ENCODE results near the gene MAPRE3. TPM values are rescaled to one million over a fixed set of nuclear protein-coding genes. Genes with fewer than 3 reads are reported as not detected.
"Not testable (repeated sequence)": the region's sequence is repeated elsewhere in the genome, so short reads cannot be mapped to it uniquely, and the experiment has no call there.

The MAPRE3 gene
- total RNA-seq, 2 experiments from 2014 or later: 3.2 to 4.1 TPM

DNA sequence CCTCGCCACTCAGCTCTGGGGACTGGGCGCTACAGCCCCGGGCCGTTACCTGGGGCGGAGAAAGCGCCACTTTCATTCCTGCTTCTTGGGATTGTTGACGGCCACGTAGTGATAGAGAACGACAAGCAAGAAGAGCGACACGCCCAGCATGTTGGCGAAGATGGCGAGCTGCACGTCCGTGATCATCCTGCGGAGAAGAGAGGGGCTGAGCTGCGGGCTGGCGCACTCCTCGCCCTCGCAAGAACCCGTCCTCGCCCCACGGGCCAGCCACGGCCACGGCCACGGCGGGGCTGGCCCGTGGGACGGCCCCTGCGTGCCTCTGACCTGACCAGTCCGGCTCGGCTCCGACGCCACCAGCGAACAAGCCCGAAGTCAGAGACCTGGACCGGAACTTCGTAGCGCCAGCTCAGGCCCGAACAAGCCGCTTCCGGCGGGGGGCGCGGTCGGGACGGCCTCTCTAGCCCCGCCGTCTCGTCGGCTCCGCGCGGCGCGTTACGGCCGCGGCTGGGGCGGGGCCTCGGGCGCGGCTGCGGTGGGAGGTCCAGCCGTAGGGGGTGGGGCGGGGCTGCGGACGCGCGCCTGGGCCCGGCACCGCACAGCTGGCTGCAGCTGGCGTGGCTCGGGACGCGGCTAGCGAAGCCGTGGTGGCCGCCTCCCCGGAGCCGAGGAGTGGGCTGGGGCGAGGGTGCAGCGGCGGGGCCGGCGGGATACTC lies 101.0 kb downstream of the MAPRE3 start, which contains the start of gene OST4:
OST4 (minus strand) TSS at position 378 of the 713 bp plus-strand sequence.
- peaks cover 34% of the 10 kb centered on the region for H3K36me3 Mint-ChIP-seq (ENCODE audit: low read depth)
- peaks cover 66% of the 10 kb centered on the region for H3K4me1 Mint-ChIP-seq
- DNase-seq (peak; percentile 94), ATAC-seq (peak; percentile 89)
- H3K27me3 Mint-ChIP-seq: no peaks in the 10 kb centered on the region
- intact Hi-C loops (cut with DNase I, micrococcal nuclease): loop anchor here (1.0 to 10.0 kb wide), 14 partner anchors 10 to 1397 kb away; partner anchors contain the start of genes ADGRF3 (in 1 of the 2), AGBL5 (in 1 of the 2), ATRAID (in 1 of the 2) and CAD (in 1 of the 2)
- ChIA-PET CTCF (interaction anchor here (0.6 to 2.5 kb wide), 10 partner anchors 9 to 292 kb away, joined by 3 to 24 read pairs (median 4); partner anchors contain the start of genes AGBL5 and KHK), POLR2A (interaction anchor here (0.6 to 2.2 kb wide), 7 partner anchors 10 to 100 kb away, joined by 3 to 15 read pairs (median 4); partner anchors contain the start of gene AGBL5)
- no peaks in the 10 kb centered on the region for H3K9me3 Mint-ChIP-seq (ENCODE audit: low read depth)
- H3K4me3 Mint-ChIP-seq: peak within 1 kb of the TSS; percentile 96
- peak within 1 kb of the TSS; percentile 91 for H3K27ac Mint-ChIP-seq

DNA sequence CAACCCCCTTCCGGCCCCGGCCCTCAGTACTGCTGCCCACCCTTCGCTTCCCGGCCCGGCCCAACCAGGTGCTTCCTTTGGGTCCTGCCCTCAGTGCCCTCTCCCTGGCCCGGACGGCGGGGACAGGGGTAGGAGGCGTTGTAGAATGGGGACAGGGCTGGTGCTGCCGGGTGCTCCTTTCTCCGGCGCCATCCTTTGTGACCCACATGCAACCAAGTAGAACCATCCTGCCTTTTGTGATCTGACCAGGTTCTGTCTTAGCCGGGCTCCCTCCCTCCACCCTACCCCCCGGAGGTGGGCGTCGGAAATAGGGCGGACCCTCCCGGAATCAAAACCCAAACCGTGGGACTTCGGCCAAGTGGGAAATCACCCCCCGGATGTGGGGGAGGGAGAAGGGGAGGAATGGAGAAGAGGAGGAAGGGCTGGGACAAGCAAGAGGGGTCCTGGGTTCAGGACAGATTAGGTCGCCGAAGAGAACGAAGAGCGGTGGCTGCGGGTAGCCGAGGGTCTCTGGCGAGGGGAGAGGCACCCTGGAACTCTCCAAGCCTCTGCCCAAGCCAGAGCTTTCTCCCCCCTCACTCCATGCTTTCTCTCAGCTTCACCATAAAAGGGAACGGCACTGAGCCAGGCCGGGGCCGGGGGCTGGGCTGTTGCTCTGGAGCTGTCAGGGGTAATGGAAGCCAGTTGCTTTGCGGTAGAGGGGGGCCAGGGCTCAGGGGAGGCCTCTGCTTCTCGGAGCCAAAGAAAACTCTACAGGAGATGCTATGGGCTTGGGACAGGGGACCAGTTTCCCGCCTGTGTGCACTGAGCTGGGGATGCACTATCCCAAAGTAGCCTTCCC lies 101.8 kb downstream of the MAPRE3 start:
- H3K4me3 Mint-ChIP-seq: peak overlapping the region; percentile 80
- ChIA-PET CTCF (interaction anchor here (0.6 to 2.5 kb wide), 12 partner anchors 9 to 146 kb away, joined by 3 to 24 read pairs (median 4); partner anchors contain the start of genes AGBL5 and KHK), POLR2A (interaction anchor here (0.6 to 2.2 kb wide), 6 partner anchors 9 to 38 kb away, joined by 3 to 15 read pairs (median 4); partner anchors contain the start of gene AGBL5)
- peak; percentile 65 for DNase-seq
- peaks cover 33% of the 10 kb centered on the region for H3K36me3 Mint-ChIP-seq (ENCODE audit: low read depth)
- intact Hi-C loops (cut with DNase I, micrococcal nuclease): loop anchor here (1.0 to 10.0 kb wide), 14 partner anchors 9 to 1397 kb away; partner anchors contain the start of genes ADGRF3 (in 1 of the 2), AGBL5 (in 1 of the 2), ATRAID (in 1 of the 2) and CAD (in 1 of the 2)
- H3K27ac Mint-ChIP-seq: peak overlapping the region; percentile 89
- peaks cover 71% of the 10 kb centered on the region for H3K4me1 Mint-ChIP-seq
- no peaks in the 10 kb centered on the region for H3K9me3 Mint-ChIP-seq (ENCODE audit: low read depth)
- ATAC-seq: peak; percentile 27
- no peaks in the 10 kb centered on the region for H3K27me3 Mint-ChIP-seq

DNA sequence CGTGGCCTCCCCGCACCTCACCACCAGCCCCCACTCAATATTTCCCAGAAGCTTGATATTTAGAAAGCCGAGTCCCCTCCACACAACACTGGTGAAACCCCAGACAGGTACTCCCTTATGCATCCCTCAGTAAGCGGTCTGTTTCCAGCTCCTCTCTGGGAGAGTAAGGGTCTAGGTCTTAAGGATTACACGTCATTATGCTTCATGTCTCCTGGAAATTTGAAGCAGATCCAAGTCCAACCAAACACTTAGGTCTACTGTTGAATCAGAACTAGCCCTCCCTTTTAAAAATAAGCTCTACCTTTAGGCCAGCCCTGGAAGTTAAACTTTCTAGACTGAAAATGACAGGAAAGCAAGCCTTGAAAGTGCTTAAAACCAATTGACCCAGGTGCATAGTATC lies 102.5 kb downstream of the MAPRE3 start:
- peaks cover 72% of the 10 kb centered on the region for H3K4me1 Mint-ChIP-seq
- peak overlapping the region; percentile 89 for H3K27ac Mint-ChIP-seq
- peak overlapping the region; percentile 80 for H3K4me3 Mint-ChIP-seq
- DNase-seq (no peak), ATAC-seq (no peak)
- POLR2A ChIA-PET: interaction anchor here (0.8 to 2.2 kb wide), 2 partner anchors 8 to 21 kb away, joined by 3 to 15 read pairs; partner anchors contain the start of gene AGBL5
- intact Hi-C loops (cut with DNase I, micrococcal nuclease): loop anchor here (1.0 to 10.0 kb wide), 3 partner anchors 8 to 1398 kb away; partner anchors contain the start of genes ADGRF3 (in 1 of the 2), DTNB (in 1 of the 2) and SELENOI (in 1 of the 2)
- H3K36me3 Mint-ChIP-seq (ENCODE audit: low read depth): peaks cover 27% of the 10 kb centered on the region
- H3K9me3 Mint-ChIP-seq (ENCODE audit: low read depth): no peaks in the 10 kb centered on the region
- CTCF ChIA-PET: interaction anchor here (0.8 to 2.5 kb wide), 8 partner anchors 8 to 146 kb away, joined by 3 to 24 read pairs (median 4); partner anchors contain the start of genes AGBL5 and KHK
- H3K27me3 Mint-ChIP-seq: no peaks in the 10 kb centered on the region

DNA sequence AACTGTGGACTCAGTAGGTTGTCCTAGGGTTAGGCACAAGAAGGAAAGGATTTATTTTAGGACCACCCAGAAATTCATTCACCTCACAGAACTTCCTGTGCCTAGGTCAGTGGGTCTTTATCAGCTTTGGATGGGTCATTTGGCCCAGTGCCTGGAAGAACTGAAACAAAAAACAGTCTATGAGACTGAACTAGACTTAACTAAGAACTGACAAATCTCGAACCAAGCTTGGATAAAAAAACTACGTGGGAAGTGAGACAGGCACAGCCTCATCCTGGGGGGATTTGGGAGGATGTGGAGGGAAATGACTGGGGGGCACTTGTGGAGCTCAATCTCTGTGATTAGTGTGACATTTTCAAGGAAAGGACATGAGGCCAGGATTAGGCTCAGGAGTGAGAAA lies 103.3 kb downstream of the MAPRE3 start:
- ATAC-seq (no peak), DNase-seq (no peak)
- Mint-ChIP-seq H3K36me3 (ENCODE audit: low read depth) (peaks cover 21% of the 10 kb centered on the region), H3K4me1 (peaks cover 67% of the 10 kb centered on the region), H3K4me3 (no peak overlapping the region), H3K9me3 (ENCODE audit: low read depth) (no peaks in the 10 kb centered on the region), H3K27ac (peak overlapping the region; percentile 70), H3K27me3 (no peaks in the 10 kb centered on the region)
- intact Hi-C loops (cut with DNase I, micrococcal nuclease): loop anchor here in 1 of 2 experiments (5.0 to 10.0 kb wide), 2 partner anchors 726 to 1399 kb away; partner anchors contain the start of genes ADGRF3, DTNB and SELENOI
- POLR2A ChIA-PET: no interaction called here
- CTCF ChIA-PET: interaction anchor here (0.7 to 1.9 kb wide), 4 partner anchors 13 to 77 kb away, joined by 3 to 14 read pairs (median 3); partner anchors contain the start of gene KHK

DNA sequence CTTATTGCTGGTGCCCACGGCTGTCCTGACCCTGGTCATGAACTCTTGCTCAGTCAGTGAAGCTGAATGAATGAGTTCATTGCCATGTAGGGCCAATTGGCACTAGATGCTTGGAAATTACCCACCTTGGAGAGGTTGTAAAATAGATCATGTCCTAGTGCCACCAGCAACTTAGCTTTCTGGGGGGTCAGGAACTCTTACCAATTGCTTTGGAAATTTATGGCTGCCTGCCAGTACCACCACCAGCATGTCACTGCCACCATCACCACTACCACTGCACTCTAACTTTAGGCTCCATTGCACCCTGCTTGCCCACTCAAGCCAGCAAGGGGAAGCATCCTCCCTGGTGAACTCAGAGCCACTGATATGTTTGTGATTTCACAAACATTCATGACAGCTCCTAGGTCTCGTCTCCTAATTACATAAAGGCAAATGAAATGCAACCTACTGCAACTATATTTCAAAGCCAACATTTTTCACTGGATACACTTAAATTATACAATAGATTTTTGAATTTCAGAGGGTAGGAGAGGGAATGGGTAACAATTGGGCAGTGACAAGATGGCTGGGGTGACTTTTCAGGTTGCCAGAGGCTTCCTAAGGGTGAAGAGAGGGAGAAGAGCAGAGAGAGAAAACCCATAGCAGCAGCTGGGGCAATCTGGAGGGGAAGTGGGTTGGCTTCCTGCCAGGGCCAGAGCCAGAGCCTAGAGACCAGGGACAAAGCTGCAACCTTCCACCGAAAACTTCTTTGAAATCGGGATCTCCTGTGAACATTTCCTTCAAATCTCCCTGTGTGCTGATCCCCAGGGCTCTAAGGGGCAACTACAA lies 104.5 kb downstream of the MAPRE3 start:
- DNase-seq: peak; percentile 62
- peak overlapping the region; percentile 77 for H3K27ac Mint-ChIP-seq
- no peaks in the 10 kb centered on the region for H3K27me3 Mint-ChIP-seq
- ChIA-PET CTCF (interaction anchor here (0.8 to 1.9 kb wide), 2 partner anchors 10 to 12 kb away, joined by 3 to 14 read pairs; partner anchors contain the start of gene KHK), POLR2A (no interaction called here)
- no peak for ATAC-seq
- H3K36me3 Mint-ChIP-seq (ENCODE audit: low read depth): peaks cover 11% of the 10 kb centered on the region
- H3K4me1 Mint-ChIP-seq: peaks cover 56% of the 10 kb centered on the region
- no peaks in the 10 kb centered on the region for H3K9me3 Mint-ChIP-seq (ENCODE audit: low read depth)
- H3K4me3 Mint-ChIP-seq: no peak overlapping the region
- intact Hi-C loops (cut with DNase I, micrococcal nuclease): loop anchor here in 1 of 2 experiments (5.0 to 10.0 kb wide), 2 partner anchors 728 to 1400 kb away; partner anchors contain the start of genes ADGRF3, DTNB and SELENOI

DNA sequence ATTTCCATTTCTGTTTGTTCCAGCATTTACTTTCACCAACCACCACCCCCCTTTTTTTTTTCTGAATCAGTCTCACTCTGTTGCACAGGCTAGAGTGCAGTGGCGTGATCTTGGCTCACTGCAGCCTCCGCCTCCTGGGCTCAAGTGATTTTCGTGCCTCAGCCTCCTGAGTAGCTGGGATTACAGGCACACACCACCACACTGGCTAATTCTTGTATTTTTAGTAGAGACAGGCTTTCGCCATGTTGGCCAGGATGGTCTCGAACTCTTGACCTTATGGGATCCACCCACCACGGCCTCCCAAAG lies 105.1 kb downstream of the MAPRE3 start:
- H3K36me3 Mint-ChIP-seq (ENCODE audit: low read depth); POLR2A ChIA-PET; H3K9me3 Mint-ChIP-seq (ENCODE audit: low read depth); H3K4me3 Mint-ChIP-seq; H3K27me3 Mint-ChIP-seq; ATAC-seq: not testable (repeated sequence)
- CTCF ChIA-PET: interaction anchor here (0.8 kb wide), 1 partner anchor 10 kb away, joined by 3 read pairs; no protein-coding TSS in a partner anchor
- Mint-ChIP-seq H3K27ac (peak overlapping the region; percentile 77), H3K4me1 (peaks cover 57% of the 10 kb centered on the region)
- DNase-seq: peak; percentile 52
- intact Hi-C loops (cut with DNase I, micrococcal nuclease): loop anchor here in 1 of 2 experiments (10.0 kb wide), 1 partner anchor 1401 kb away; the partner anchor contains the start of gene DTNB

DNA sequence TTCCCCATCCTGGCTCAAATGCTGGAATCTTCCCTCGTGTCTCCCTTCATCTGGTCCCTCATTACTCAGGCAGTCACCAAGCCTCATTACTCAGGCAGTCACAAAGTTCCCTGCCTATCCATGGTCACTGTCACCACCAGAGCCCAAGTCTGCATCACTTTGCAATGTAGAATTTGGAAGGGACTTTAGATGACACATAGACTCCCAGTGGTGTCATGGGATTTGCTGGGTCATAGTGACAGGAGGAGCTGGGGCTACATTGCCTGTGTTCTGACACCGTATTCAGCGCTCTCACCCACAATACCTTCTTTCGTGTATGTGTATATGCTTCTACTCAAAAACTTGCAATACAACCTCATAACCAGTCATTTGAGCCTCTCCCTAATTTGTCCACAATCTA lies 105.9 kb downstream of the MAPRE3 start:
- H3K36me3 Mint-ChIP-seq (ENCODE audit: low read depth): no peaks in the 10 kb centered on the region
- no peaks in the 10 kb centered on the region for H3K9me3 Mint-ChIP-seq (ENCODE audit: low read depth)
- peaks cover 62% of the 10 kb centered on the region for H3K4me1 Mint-ChIP-seq
- H3K27ac Mint-ChIP-seq: peak overlapping the region; percentile 74
- POLR2A ChIA-PET: interaction anchor here (0.6 kb wide), 1 partner anchor 8 kb away, joined by 4 read pairs; no protein-coding TSS in a partner anchor
- no peak overlapping the region for H3K4me3 Mint-ChIP-seq
- CTCF ChIA-PET: no interaction called here
- intact Hi-C loops (cut with DNase I, micrococcal nuclease): loop anchor here in 1 of 2 experiments (10.0 kb wide), 1 partner anchor 1402 kb away; the partner anchor contains the start of gene DTNB
- DNase-seq (no peak), ATAC-seq (no peak)
- H3K27me3 Mint-ChIP-seq: no peaks in the 10 kb centered on the region

Other genes with a start within 250 kb of the MAPRE3 start
- 1 to 10 TPM; 5.0 to 5.6 TPM for gene SLC35F6, start 206.4 kb upstream of the MAPRE3 start, total RNA-seq
- 10 to 100 TPM; 37.0 to 38.0 TPM for gene CENPA, start 184.6 kb upstream of the MAPRE3 start, total RNA-seq
- gene DPYSL5, start 122.5 kb upstream of the MAPRE3 start, total RNA-seq: under 1 TPM; 0.07 to 0.09 TPM
- gene TMEM214, start 62.3 kb downstream of the MAPRE3 start, total RNA-seq: 10 to 100 TPM; 54.1 to 69.1 TPM
- 10 to 100 TPM; 12.5 to 14.5 TPM for gene AGBL5, start 81.0 kb downstream of the MAPRE3 start, total RNA-seq
- 100 to 1,000 TPM; 305 to 406 TPM for gene OST4, start 101.0 kb downstream of the MAPRE3 start, total RNA-seq
- under 1 TPM; 0.40 to 0.46 TPM for gene EMILIN1, start 108.0 kb downstream of the MAPRE3 start, total RNA-seq
- gene KHK, start 116.1 kb downstream of the MAPRE3 start, total RNA-seq: 10 to 100 TPM; 10.6 to 12.7 TPM
- gene CGREF1, start 148.5 kb downstream of the MAPRE3 start, total RNA-seq: 1 to 10 TPM; 6.4 to 7.0 TPM
- gene ABHD1, start 153.2 kb downstream of the MAPRE3 start, total RNA-seq: under 1 TPM; 0.39 to 0.65 TPM
- gene PREB, start 164.0 kb downstream of the MAPRE3 start, total RNA-seq: 10 to 100 TPM; 59.7 to 59.9 TPM
- gene PRR30, start 168.8 kb downstream of the MAPRE3 start, total RNA-seq: not detected
- under 1 TPM in 1 of 2 experiments, not detected in 1; 0.02 TPM for gene TCF23, start 178.4 kb downstream of the MAPRE3 start, total RNA-seq
- gene ATRAID, start 241.4 kb downstream of the MAPRE3 start, total RNA-seq: 10 to 100 TPM; 69.9 to 83.4 TPM
- gene SLC5A6, start 241.6 kb downstream of the MAPRE3 start, total RNA-seq: 10 to 100 TPM; 27.3 to 34.9 TPM
- gene CAD, start 246.7 kb downstream of the MAPRE3 start, total RNA-seq: 100 to 1,000 TPM; 107 to 147 TPM

All from activated CD4-positive, alpha-beta T cell treated with anti-CD3 and anti-CD28 coated beads for 36 hours (primary cell).